Activated T-cell treated with anti-CD3 and anti-CD28 coated beads for 48 hours (primary cell): Measurements from ENCODE around the gene EFNA1.
"Not testable (repeated sequence)": the region's sequence is repeated elsewhere in the genome, so short reads cannot be mapped to it uniquely, and the experiment has no call there.

Experiments used
- DNase-seq: peaks from one replicate; pipeline ENCODE4 v3.0.0-alpha.2; 2020; ENCODE audit warnings: low read depth

The EFNA1 gene

GRCh38 chr1:155145491-155145890 is 17.8 kb downstream of the EFNA1 start:
- DNase-seq = no peak

GRCh38 chr1:155155996-155156643 is 28.4 kb downstream of the EFNA1 start:
- DNase-seq = not testable (repeated sequence)

GRCh38 chr1:155158991-155159390 is 31.3 kb downstream of the EFNA1 start:
- no peak for DNase-seq

GRCh38 chr1:155160128-155160527 is 32.5 kb downstream of the EFNA1 start:
- DNase-seq = no peak

- DNase-seq = not testable (repeated sequence)
Observed at GRCh38 chr1:155162631-155163030, 35.0 kb downstream of the EFNA1 start.

GRCh38 chr1:155163785-155164184 is 36.1 kb downstream of the EFNA1 start:
- not testable (repeated sequence) for DNase-seq

- not testable (repeated sequence) for DNase-seq
Observed at GRCh38 chr1:155164625-155165024, 36.9 kb downstream of the EFNA1 start.

- DNase-seq = no peak
Observed at GRCh38 chr1:155166051-155166470, 38.4 kb downstream of the EFNA1 start.

GRCh38 chr1:155166471-155167165 is 38.9 kb downstream of the EFNA1 start:
- DNase-seq = no peak

GRCh38 chr1:155167166-155168104 is 39.8 kb downstream of the EFNA1 start:
- DNase-seq = peak; percentile 82

- not testable (repeated sequence) for DNase-seq
Observed at GRCh38 chr1:155168105-155168445, 40.4 kb downstream of the EFNA1 start.

- DNase-seq = no peak
Observed at GRCh38 chr1:155168456-155169210, 41.0 kb downstream of the EFNA1 start.

GRCh38 chr1:155169541-155169940 is 41.9 kb downstream of the EFNA1 start:
- no peak for DNase-seq

GRCh38 chr1:155170101-155170785 is 42.6 kb downstream of the EFNA1 start:
- DNase-seq = no peak

- no peak for DNase-seq
Observed at GRCh38 chr1:155170806-155171205, 43.1 kb downstream of the EFNA1 start.

- no peak for DNase-seq
Observed at GRCh38 chr1:155171836-155172731, 44.4 kb downstream of the EFNA1 start.

- DNase-seq = peak; percentile 92
Observed at GRCh38 chr1:155172732-155173477, 45.2 kb downstream of the EFNA1 start, which contains the start of gene KRTCAP2. TSS of gene KRTCAP2 (minus strand) at chr1:155173304. CDS start at chr1:155173224, 80 bp downstream.

- DNase-seq = peak; percentile 66
Observed at GRCh38 chr1:155173478-155174323, 46.0 kb downstream of the EFNA1 start, which contains the start of gene TRIM46. TSS of gene TRIM46 (plus strand) at chr1:155173849. CDS start at chr1:155173967, 118 bp downstream.
